NB4 (cell line): Measurements from ENCODE around the gene KCTD15.

ENCODE experiments used
- MYC ChIP-seq: IDR thresholded peaks from 2 replicates; pipeline ENCODE4 v1.6.1; 2011; ENCODE audit warnings: low read depth, low read length
- POLR2A ChIP-seq: IDR thresholded peaks from 2 replicates; pipeline ENCODE4 v1.6.1; 2011; ENCODE audit warnings: mild to moderate bottlenecking; ENCODE audit not compliant: insufficient read length; ENCODE audit errors: extremely low read depth
- TF ChIP-seq, protein P1 (sequence below): IDR thresholded peaks from one replicate; pipeline ENCODE4 v1.5.1; 2012; ENCODE audit warnings: low read depth, low read length

DNA sequence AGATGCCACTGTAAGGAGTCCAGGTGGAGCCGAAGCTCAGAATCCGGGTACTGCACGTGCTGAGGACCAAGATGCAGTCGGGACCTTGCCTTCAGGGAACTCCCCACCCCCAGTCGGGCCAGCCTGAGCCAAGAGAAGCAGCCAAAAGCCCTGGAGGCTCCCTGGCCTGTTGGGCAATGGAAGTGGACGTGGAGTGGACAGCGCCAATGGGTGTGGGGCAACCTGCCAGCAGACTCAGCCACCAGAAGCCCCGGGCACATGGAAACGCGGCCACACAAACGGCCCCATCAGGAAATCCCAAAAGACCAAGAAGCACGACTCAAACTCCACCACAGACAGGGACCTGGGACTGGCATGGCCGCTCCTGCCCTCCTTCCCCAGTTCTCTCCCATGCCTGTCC, 30.0 kb upstream of the KCTD15 start:
- TF ChIP-seq, protein P1, sequence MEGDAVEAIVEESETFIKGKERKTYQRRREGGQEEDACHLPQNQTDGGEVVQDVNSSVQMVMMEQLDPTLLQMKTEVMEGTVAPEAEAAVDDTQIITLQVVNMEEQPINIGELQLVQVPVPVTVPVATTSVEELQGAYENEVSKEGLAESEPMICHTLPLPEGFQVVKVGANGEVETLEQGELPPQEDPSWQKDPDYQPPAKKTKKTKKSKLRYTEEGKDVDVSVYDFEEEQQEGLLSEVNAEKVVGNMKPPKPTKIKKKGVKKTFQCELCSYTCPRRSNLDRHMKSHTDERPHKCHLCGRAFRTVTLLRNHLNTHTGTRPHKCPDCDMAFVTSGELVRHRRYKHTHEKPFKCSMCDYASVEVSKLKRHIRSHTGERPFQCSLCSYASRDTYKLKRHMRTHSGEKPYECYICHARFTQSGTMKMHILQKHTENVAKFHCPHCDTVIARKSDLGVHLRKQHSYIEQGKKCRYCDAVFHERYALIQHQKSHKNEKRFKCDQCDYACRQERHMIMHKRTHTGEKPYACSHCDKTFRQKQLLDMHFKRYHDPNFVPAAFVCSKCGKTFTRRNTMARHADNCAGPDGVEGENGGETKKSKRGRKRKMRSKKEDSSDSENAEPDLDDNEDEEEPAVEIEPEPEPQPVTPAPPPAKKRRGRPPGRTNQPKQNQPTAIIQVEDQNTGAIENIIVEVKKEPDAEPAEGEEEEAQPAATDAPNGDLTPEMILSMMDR: no peak
- TF ChIP-seq MYC (no peak), POLR2A (no peak)
